ENCODE results near the gene FBN2.

- TF ChIP-seq CTCF (IDR thresholded peaks at IDR 0.05; ENCODE audit: borderline replicate concordance, extremely low read depth, low read length, poor library complexity, severe bottlenecking), result no peak
- TF ChIP-seq EZH2 (IDR thresholded peaks at IDR 0.05; ENCODE audit: borderline replicate concordance, low read depth, low read length, severe bottlenecking), result no peak
Observed at GRCh38 chr5:128350705-128351104, 187.3 kb downstream of the FBN2 start.

Data from DND-41 (cell line).